M059J (cell line): ENCODE measurements around the gene ARMC8. TPM values are rescaled to one million over a fixed set of nuclear protein-coding genes. Genes with fewer than 3 reads are reported as not detected.
"Not testable (repeated sequence)": the region's sequence is repeated elsewhere in the genome, so short reads cannot be mapped to it uniquely, and the experiment has no call there.

Experiments used
- DNase-seq: peaks from one replicate; pipeline ENCODE4 v3.0.0-alpha.2; 2012; ENCODE audit warnings: low read depth
- total RNA-seq: library from RNA; depleted of rRNA; stranded (reverse); fragments of >200 nt; shearing (Covaris generic); gene quantifications from 2 replicates; pipeline ENCODE4 v1.2.3, GENCODE V29; 2014; rRNA removed

Gene ARMC8
- total RNA-seq: 47.9 and 53.1 TPM in 2 replicates

- no peak for DNase-seq
Observed at GRCh38 chr3:138187296-138188012, at the start of gene ARMC8. Gene ARMC8, plus strand, starts transcription at chr3:138187301. Its CDS starts 254 bp downstream, at chr3:138187555.

- DNase-seq: no peak
Observed at GRCh38 chr3:138137861-138138260, 49.2 kb upstream of the ARMC8 start.

GRCh38 chr3:138139691-138140090 is 47.4 kb upstream of the ARMC8 start:
- no peak for DNase-seq

GRCh38 chr3:138140940-138141339 is 46.2 kb upstream of the ARMC8 start:
- DNase-seq: peak; percentile 53

- not testable (repeated sequence) for DNase-seq
Observed at GRCh38 chr3:138142181-138142580, 44.9 kb upstream of the ARMC8 start.

- peak; percentile 16 for DNase-seq
Observed at GRCh38 chr3:138148503-138148902, 38.6 kb upstream of the ARMC8 start.

- DNase-seq: no peak
Observed at GRCh38 chr3:138154534-138154933, 32.6 kb upstream of the ARMC8 start.

GRCh38 chr3:138157743-138158142 is 29.4 kb upstream of the ARMC8 start:
- no peak for DNase-seq

- DNase-seq: no peak
Observed at GRCh38 chr3:138165061-138165460, 22.0 kb upstream of the ARMC8 start.

- DNase-seq: no peak
Observed at GRCh38 chr3:138172625-138173024, 14.5 kb upstream of the ARMC8 start.

- DNase-seq: no peak
Observed at GRCh38 chr3:138173769-138174420, 13.2 kb upstream of the ARMC8 start.

- DNase-seq: peak; percentile 91
Observed at GRCh38 chr3:138174421-138175131, 12.5 kb upstream of the ARMC8 start, which contains the start of gene DBR1. Gene DBR1, minus strand, starts transcription at chr3:138174921. Its CDS starts 126 bp downstream, at chr3:138174795.

- peak; percentile 64 for DNase-seq
Observed at GRCh38 chr3:138180375-138181029, 6.6 kb upstream of the ARMC8 start.

GRCh38 chr3:138184994-138185393 is 2.1 kb upstream of the ARMC8 start:
- DNase-seq: peak; percentile 40

- no peak for DNase-seq
Observed at GRCh38 chr3:138186221-138186620, 880 bp upstream of the ARMC8 start.

GRCh38 chr3:138186803-138187295 is 252 bp upstream of the ARMC8 start:
- peak; percentile 87 for DNase-seq

- DNase-seq: peak; percentile 75
Observed at GRCh38 chr3:138188013-138188730, 1.1 kb downstream of the ARMC8 start.

GRCh38 chr3:138195481-138195880 is 8.4 kb downstream of the ARMC8 start:
- no peak for DNase-seq

- DNase-seq: peak; percentile 34
Observed at GRCh38 chr3:138196023-138196422, 8.9 kb downstream of the ARMC8 start.

GRCh38 chr3:138197058-138197457 is 10.0 kb downstream of the ARMC8 start:
- peak; percentile 49 for DNase-seq

- DNase-seq: no peak
Observed at GRCh38 chr3:138197524-138197923, 10.4 kb downstream of the ARMC8 start.
